ENCODE measurements around the gene LAIR1.
A peak's percentile ranks its signal among the peaks of the same experiment; 100 is the strongest.
"Not testable (repeated sequence)": the region's sequence is repeated elsewhere in the genome, so short reads cannot be mapped to it uniquely, and the experiment has no call there.

LAIR1 gene

GRCh38 chr19:54364775-54365257 lies at the start of gene LAIR1:
Gene LAIR1 (minus strand): TSS chr19:54364931. CDS start chr19:54364804, 127 bp downstream.
- DNase-seq = no peak

GRCh38 chr19:54414156-54414555 lies 49.4 kb upstream of the LAIR1 start:
- no peak for DNase-seq

GRCh38 chr19:54412877-54413276 lies 48.1 kb upstream of the LAIR1 start:
- DNase-seq = no peak

- no peak for DNase-seq
Observed at GRCh38 chr19:54411033-54411432, 46.3 kb upstream of the LAIR1 start.

GRCh38 chr19:54408456-54409026 lies 43.8 kb upstream of the LAIR1 start:
- no peak for DNase-seq

- no peak for DNase-seq
Observed at GRCh38 chr19:54407780-54408179, 43.0 kb upstream of the LAIR1 start.

GRCh38 chr19:54405628-54406027 lies 40.9 kb upstream of the LAIR1 start:
- DNase-seq = no peak

GRCh38 chr19:54403054-54403453 lies 38.3 kb upstream of the LAIR1 start:
- DNase-seq = no peak

GRCh38 chr19:54400913-54401312 lies 36.2 kb upstream of the LAIR1 start:
- no peak for DNase-seq

- DNase-seq = no peak
Observed at GRCh38 chr19:54399189-54399588, 34.5 kb upstream of the LAIR1 start.

- DNase-seq = no peak
Observed at GRCh38 chr19:54395685-54396084, 31.0 kb upstream of the LAIR1 start.

- no peak for DNase-seq
Observed at GRCh38 chr19:54393381-54393780, 28.6 kb upstream of the LAIR1 start.

GRCh38 chr19:54392105-54392504 lies 27.4 kb upstream of the LAIR1 start:
- DNase-seq = no peak

- no peak for DNase-seq
Observed at GRCh38 chr19:54391589-54392061, 26.9 kb upstream of the LAIR1 start.

- DNase-seq = peak; percentile 18 to 67
Observed at GRCh38 chr19:54390942-54391577, 26.3 kb upstream of the LAIR1 start.

GRCh38 chr19:54389553-54389952 lies 24.8 kb upstream of the LAIR1 start:
- no peak for DNase-seq

- DNase-seq = no peak
Observed at GRCh38 chr19:54388802-54389139, 24.0 kb upstream of the LAIR1 start.

- no peak for DNase-seq
Observed at GRCh38 chr19:54387991-54388801, 23.5 kb upstream of the LAIR1 start.

- DNase-seq = no peak
Observed at GRCh38 chr19:54383330-54383729, 18.6 kb upstream of the LAIR1 start.

GRCh38 chr19:54382041-54382440 lies 17.3 kb upstream of the LAIR1 start:
- DNase-seq = not testable (repeated sequence)

GRCh38 chr19:54380897-54381296 lies 16.2 kb upstream of the LAIR1 start:
- DNase-seq = no peak

- DNase-seq = no peak
Observed at GRCh38 chr19:54379187-54379678, 14.5 kb upstream of the LAIR1 start.

- no peak for DNase-seq
Observed at GRCh38 chr19:54376610-54377285, 12.0 kb upstream of the LAIR1 start.

All from NCI-H446 (cell line).